ENCODE data around the gene SPEG. TPM values are rescaled to one million over a fixed set of nuclear protein-coding genes. Genes with fewer than 3 reads are reported as not detected.

Gene SPEG
- total RNA-seq, 2 experiments from 2014 or later: 15.3 to 17.7 TPM

GRCh38 chr2:219403861-219404260 is 30.8 kb upstream of the SPEG start:
- CTCF ChIA-PET: interaction anchor here (0.5 to 2.0 kb wide), 7 partner anchors 11 to 138 kb away, joined by 3 to 35 read pairs (median 6); partner anchors contain the start of gene DNPEP
- no peaks in the 10 kb centered on the region for H3K36me3 Mint-ChIP-seq (ENCODE audit: low read depth)
- Histone ChIP-seq H3K27me3 (ENCODE audit: control insufficient read depth in 1 of 2, insufficient read depth in 2 of 2, low read length in 2 of 2) (peaks cover 0 to 2% of the 10 kb centered on the region in 2 experiments), H3K4me3 (ENCODE audit: low read length) (no peak overlapping the region), H3K4me1 (ENCODE audit: insufficient read depth, low read length) (no peaks in the 10 kb centered on the region), H3K36me3 (ENCODE audit: insufficient read depth, low read length) (no peaks in the 10 kb centered on the region), H3K27ac (ENCODE audit: low read depth in 1 of 2, low read length in 2 of 2) (no peak overlapping the region), H3K9me3 (ENCODE audit: control insufficient read depth in 1 of 2, insufficient read depth in 1 of 2, low read length in 2 of 2) (no peaks in the 10 kb centered on the region)
- DNase-seq (no peak), ATAC-seq (ENCODE audit: poor library complexity) (no peak)
- H3K4me3 Mint-ChIP-seq: no peak overlapping the region
- POLR2A ChIA-PET: interaction anchor here (1.8 kb wide), 1 partner anchor 15 kb away, joined by 9 read pairs; the partner anchor contains the start of gene DNPEP
- H3K27ac Mint-ChIP-seq: no peak overlapping the region
- no peaks in the 10 kb centered on the region for H3K9me3 Mint-ChIP-seq
- peaks cover 5% of the 10 kb centered on the region for H3K4me1 Mint-ChIP-seq (ENCODE audit: low read depth)
- TF ChIP-seq, protein P1, sequence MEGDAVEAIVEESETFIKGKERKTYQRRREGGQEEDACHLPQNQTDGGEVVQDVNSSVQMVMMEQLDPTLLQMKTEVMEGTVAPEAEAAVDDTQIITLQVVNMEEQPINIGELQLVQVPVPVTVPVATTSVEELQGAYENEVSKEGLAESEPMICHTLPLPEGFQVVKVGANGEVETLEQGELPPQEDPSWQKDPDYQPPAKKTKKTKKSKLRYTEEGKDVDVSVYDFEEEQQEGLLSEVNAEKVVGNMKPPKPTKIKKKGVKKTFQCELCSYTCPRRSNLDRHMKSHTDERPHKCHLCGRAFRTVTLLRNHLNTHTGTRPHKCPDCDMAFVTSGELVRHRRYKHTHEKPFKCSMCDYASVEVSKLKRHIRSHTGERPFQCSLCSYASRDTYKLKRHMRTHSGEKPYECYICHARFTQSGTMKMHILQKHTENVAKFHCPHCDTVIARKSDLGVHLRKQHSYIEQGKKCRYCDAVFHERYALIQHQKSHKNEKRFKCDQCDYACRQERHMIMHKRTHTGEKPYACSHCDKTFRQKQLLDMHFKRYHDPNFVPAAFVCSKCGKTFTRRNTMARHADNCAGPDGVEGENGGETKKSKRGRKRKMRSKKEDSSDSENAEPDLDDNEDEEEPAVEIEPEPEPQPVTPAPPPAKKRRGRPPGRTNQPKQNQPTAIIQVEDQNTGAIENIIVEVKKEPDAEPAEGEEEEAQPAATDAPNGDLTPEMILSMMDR (IDR thresholded peaks at IDR 0.05): no peak
- intact Hi-C loops (cut with DNase I, micrococcal nuclease): loop anchor here (1.0 to 10.0 kb wide), 6 partner anchors 30 to 241 kb away; partner anchors contain the start of gene SPEG (in 1 of the 2)
- peaks cover 17% of the 10 kb centered on the region for H3K27me3 Mint-ChIP-seq

DNA sequence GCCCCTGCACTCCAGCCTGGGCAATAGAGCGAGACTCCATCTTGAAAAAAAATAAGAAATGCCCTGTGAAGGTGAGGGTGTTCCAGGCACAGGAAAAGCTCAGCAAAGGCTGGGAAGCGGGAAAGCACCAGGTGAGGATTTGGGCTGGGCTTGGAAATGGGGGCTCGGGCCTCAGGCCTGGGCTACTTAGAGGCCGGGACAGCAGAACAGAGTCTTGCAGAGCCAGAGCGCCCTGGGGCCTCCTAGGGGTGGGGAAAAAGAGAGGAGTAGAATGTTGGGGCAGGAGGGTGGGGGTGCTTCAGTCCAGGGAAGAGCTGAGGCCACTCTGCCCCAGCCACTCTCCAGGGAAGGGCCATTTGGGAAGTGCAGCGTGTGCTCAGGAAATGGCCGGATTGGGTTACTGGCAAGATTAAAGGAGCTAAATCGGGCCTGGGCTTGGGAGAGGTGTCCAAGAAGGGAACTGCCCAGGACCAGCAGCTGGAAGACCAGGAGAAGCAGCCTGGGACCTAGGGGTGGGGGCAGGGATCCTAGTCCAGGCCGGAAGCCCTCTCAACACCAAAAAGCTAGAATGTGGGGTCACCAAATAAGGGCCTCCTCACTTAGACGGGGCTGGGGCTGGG is 30.2 kb upstream of the SPEG start:
- no peaks in the 10 kb centered on the region for H3K36me3 Mint-ChIP-seq (ENCODE audit: low read depth)
- no peaks in the 10 kb centered on the region for H3K9me3 Mint-ChIP-seq
- Histone ChIP-seq H3K36me3 (ENCODE audit: insufficient read depth, low read length) (no peaks in the 10 kb centered on the region), H3K27me3 (ENCODE audit: control insufficient read depth in 1 of 2, insufficient read depth in 2 of 2, low read length in 2 of 2) (peaks cover 0 to 2% of the 10 kb centered on the region in 2 experiments), H3K4me3 (ENCODE audit: low read length) (no peak overlapping the region), H3K27ac (ENCODE audit: low read depth in 1 of 2, low read length in 2 of 2) (no peak overlapping the region), H3K4me1 (ENCODE audit: insufficient read depth, low read length) (no peaks in the 10 kb centered on the region), H3K9me3 (ENCODE audit: control insufficient read depth in 1 of 2, insufficient read depth in 1 of 2, low read length in 2 of 2) (no peaks in the 10 kb centered on the region)
- TF ChIP-seq, protein P1 (IDR thresholded peaks at IDR 0.05): no peak
- ChIA-PET POLR2A (no interaction called here), CTCF (interaction anchor here (1.3 to 1.8 kb wide), 2 partner anchors 126 to 137 kb away, joined by 7 read pairs; no protein-coding TSS in a partner anchor)
- peaks cover 5% of the 10 kb centered on the region for H3K4me1 Mint-ChIP-seq (ENCODE audit: low read depth)
- H3K4me3 Mint-ChIP-seq: no peak overlapping the region
- DNase-seq (no peak), ATAC-seq (ENCODE audit: poor library complexity) (no peak)
- no peak overlapping the region for H3K27ac Mint-ChIP-seq
- H3K27me3 Mint-ChIP-seq: peaks cover 19% of the 10 kb centered on the region
- intact Hi-C loops (cut with DNase I, micrococcal nuclease): loop anchor here (5.0 to 10.0 kb wide), 3 partner anchors 53 to 240 kb away; no protein-coding TSS in a partner anchor

GRCh38 chr2:219404954-219405353 is 29.7 kb upstream of the SPEG start:
- Mint-ChIP-seq H3K4me1 (ENCODE audit: low read depth) (peaks cover 5% of the 10 kb centered on the region), H3K9me3 (no peaks in the 10 kb centered on the region), H3K27me3 (peaks cover 24% of the 10 kb centered on the region), H3K4me3 (no peak overlapping the region), H3K36me3 (ENCODE audit: low read depth) (no peaks in the 10 kb centered on the region), H3K27ac (no peak overlapping the region)
- DNase-seq (no peak), ATAC-seq (ENCODE audit: poor library complexity) (no peak)
- intact Hi-C loops (cut with DNase I, micrococcal nuclease): loop anchor here (5.0 to 10.0 kb wide), 3 partner anchors 52 to 240 kb away; no protein-coding TSS in a partner anchor
- H3K36me3 ChIP-seq (ENCODE audit: insufficient read depth, low read length): no peaks in the 10 kb centered on the region
- no peak overlapping the region for H3K27ac ChIP-seq (ENCODE audit: low read depth in 1 of 2, low read length in 2 of 2)
- peaks cover 0 to 4% of the 10 kb centered on the region in 2 experiments for H3K27me3 ChIP-seq (ENCODE audit: control insufficient read depth in 1 of 2, insufficient read depth in 2 of 2, low read length in 2 of 2)
- TF ChIP-seq, protein P1 (IDR thresholded peaks at IDR 0.05): no peak
- no peaks in the 10 kb centered on the region for H3K4me1 ChIP-seq (ENCODE audit: insufficient read depth, low read length)
- H3K9me3 ChIP-seq (ENCODE audit: control insufficient read depth in 1 of 2, insufficient read depth in 1 of 2, low read length in 2 of 2): no peaks in the 10 kb centered on the region
- H3K4me3 ChIP-seq (ENCODE audit: low read length): no peak overlapping the region
- ChIA-PET POLR2A (no interaction called here), CTCF (interaction anchor here (1.3 kb wide), 1 partner anchor 125 kb away, joined by 7 read pairs; no protein-coding TSS in a partner anchor)
